Mesendoderm (in vitro differentiated cells): ENCODE results near the gene TKFC. TPM values are rescaled to one million over a fixed set of nuclear protein-coding genes. Genes with fewer than 3 reads are reported as not detected.

ENCODE experiments used
- DNase-seq: peaks from one replicate; pipeline ENCODE4 v3.0.0; 2013
- H2AK5ac ChIP-seq: 2 replicates; pipeline ENCODE4 v1.6.1; 2013; ENCODE audit warnings: low read length, inconsistent platforms
- H2BK120ac ChIP-seq: 2 replicates; pipeline ENCODE4 v1.6.1; 2013; ENCODE audit warnings: low read depth, mild to moderate bottlenecking, low read length, moderate library complexity, mixed read lengths
- H2BK15ac ChIP-seq: replicated peaks from 2 replicates; pipeline ENCODE4 v1.6.1; 2013; ENCODE audit warnings: low read depth, mild to moderate bottlenecking, moderate library complexity
- H2BK5ac ChIP-seq: 2 replicates; pipeline ENCODE4 v1.6.1; 2013; ENCODE audit warnings: low read length, inconsistent platforms
- H3K18ac ChIP-seq: 2 replicates; pipeline ENCODE4 v1.6.1; 2013; ENCODE audit warnings: mild to moderate bottlenecking, low read length, mixed read lengths
- H3K23ac ChIP-seq: one replicate; pipeline ENCODE4 v1.6.1; 2013; ENCODE audit warnings: low read length
- H3K27ac ChIP-seq: 2 replicates; pipeline ENCODE4 v1.5.1; 2013; ENCODE audit warnings: low read depth, mild to moderate bottlenecking, inconsistent platforms, low read length, moderate library complexity
- H3K27me3 ChIP-seq: 2 replicates; pipeline ENCODE4 v1.6.1; 2013; ENCODE audit warnings: low read length, control low read depth, mild to moderate bottlenecking, inconsistent platforms; ENCODE audit not compliant: insufficient read depth, poor library complexity
- H3K36me3 ChIP-seq: 2 replicates; pipeline ENCODE4 v1.6.1; 2013; ENCODE audit warnings: low read length, inconsistent platforms; ENCODE audit not compliant: control insufficient read depth, insufficient read depth
- H3K4ac ChIP-seq: one replicate; pipeline ENCODE4 v1.6.1; 2013; ENCODE audit warnings: low read depth, mild to moderate bottlenecking, low read length, moderate library complexity
- H3K4me1 ChIP-seq: 2 replicates; pipeline ENCODE4 v1.6.1; 2013; ENCODE audit warnings: low read depth, low read length, inconsistent platforms; ENCODE audit not compliant: control insufficient read depth
- H3K4me2 ChIP-seq: 2 replicates; pipeline ENCODE4 v1.6.1; 2013; ENCODE audit warnings: low read length
- H3K4me3 ChIP-seq: 2 replicates; pipeline ENCODE4 v1.5.1; 2013; ENCODE audit warnings: mild to moderate bottlenecking, low read length
- H3K56ac ChIP-seq: one replicate; pipeline ENCODE4 v1.6.1; 2013; ENCODE audit warnings: low read length
- H3K79me1 ChIP-seq: 2 replicates; pipeline ENCODE4 v1.6.1; 2013; ENCODE audit warnings: low read length, inconsistent platforms
- H3K79me2 ChIP-seq: 2 replicates; pipeline ENCODE4 v1.6.1; 2013; ENCODE audit warnings: mild to moderate bottlenecking, low read length; ENCODE audit not compliant: control insufficient read depth, insufficient read depth
- H3K9ac ChIP-seq: 2 replicates; pipeline ENCODE4 v1.6.1; 2013; ENCODE audit warnings: low read length, inconsistent platforms
- H4K5ac ChIP-seq: one replicate; pipeline ENCODE4 v1.6.1; 2013; ENCODE audit warnings: low read length
- H4K8ac ChIP-seq: one replicate; pipeline ENCODE4 v1.6.1; 2013; ENCODE audit warnings: low read depth, mild to moderate bottlenecking, control low read depth, low read length, moderate library complexity
- WGBS: extraction: QIAGEN DNeasy Blood & Tissue Kit; methylation state at CpG from one replicate; pipeline ENCODE4 v1.1.7; 2013; ENCODE audit warnings: low lambda C conversion rate, missing lambda C conversion rate; ENCODE audit not compliant: insufficient coverage; ENCODE audit errors: extremely low coverage; 5-methylcytosine and 5-hydroxymethylcytosine counted together
- polyA plus RNA-seq, 2 experiments: library from polyadenylated mRNA; stranded (reverse); fragments of 200-250 nt; gene quantifications; one replicate each; pipeline ENCODE4 v1.2.3, GENCODE V29; 2013

TKFC gene
- 17.3 TPM for polyA plus RNA-seq (2013, experiment 1 of 2)
- 16.9 TPM for polyA plus RNA-seq (2013, experiment 2 of 2)

GRCh38 chr11:61332797-61333549 is at the start of gene TKFC, which contains the start of gene DDB1:
Gene TKFC, plus strand, starts transcription at chr11:61333228. Its CDS starts 1,501 bp downstream, at chr11:61334729.
Gene DDB1, minus strand, starts transcription at chr11:61333105. Its CDS starts 137 bp downstream, at chr11:61332968.
- Histone ChIP-seq H3K18ac (peak within 1 kb of the TSS; percentile 89), H4K8ac (peak within 1 kb of the TSS; percentile 58), H3K27me3 (no peaks in the 10 kb centered on the region), H3K56ac (peak within 1 kb of the TSS; percentile 100), H3K4ac (peak within 1 kb of the TSS; percentile 66), H2AK5ac (peak within 1 kb of the TSS; percentile 83), H3K9ac (peak within 1 kb of the TSS; percentile 98), H2BK120ac (no peak within 1 kb of the TSS), H3K79me1 (peaks cover 2% of the 10 kb centered on the region), H4K5ac (peak within 1 kb of the TSS; percentile 86), H3K23ac (peak within 1 kb of the TSS; percentile 91), H3K36me3 (peaks cover 1% of the 10 kb centered on the region), H3K4me2 (peak within 1 kb of the TSS; percentile 97), H3K4me3 (peak within 1 kb of the TSS; percentile 61), H2BK15ac (no peak within 1 kb of the TSS), H3K4me1 (peaks cover 6% of the 10 kb centered on the region), H3K79me2 (peaks cover 42% of the 10 kb centered on the region), H2BK5ac (peak within 1 kb of the TSS; percentile 15), H3K27ac (peak within 1 kb of the TSS; percentile 58)
- DNase-seq: peak; percentile 98
- no CpG with 5 or more reads among the region's 81 CpGs for WGBS

GRCh38 chr11:61283613-61284012 is 49.4 kb upstream of the TKFC start:
- Histone ChIP-seq H3K23ac (no peak overlapping the region), H3K27me3 (no peaks in the 10 kb centered on the region), H3K4ac (no peak overlapping the region), H3K18ac (no peak overlapping the region), H3K56ac (no peak overlapping the region), H3K4me1 (peaks cover 7% of the 10 kb centered on the region), H2BK15ac (no peak overlapping the region), H3K79me2 (no peaks in the 10 kb centered on the region), H2AK5ac (no peak overlapping the region), H2BK5ac (no peak overlapping the region), H4K5ac (no peak overlapping the region), H3K36me3 (no peaks in the 10 kb centered on the region), H3K27ac (no peak overlapping the region), H3K79me1 (no peaks in the 10 kb centered on the region), H4K8ac (no peak overlapping the region), H3K9ac (no peak overlapping the region), H3K4me2 (no peak overlapping the region), H2BK120ac (no peak overlapping the region), H3K4me3 (no peak overlapping the region)
- WGBS: no CpG with 5 or more reads among the region's 4 CpGs
- no peak for DNase-seq

- Histone ChIP-seq H3K9ac (no peak overlapping the region), H3K4me1 (no peaks in the 10 kb centered on the region), H3K27me3 (no peaks in the 10 kb centered on the region), H3K4me3 (no peak overlapping the region), H4K5ac (no peak overlapping the region), H4K8ac (no peak overlapping the region), H2BK120ac (no peak overlapping the region), H3K36me3 (no peaks in the 10 kb centered on the region), H3K79me1 (no peaks in the 10 kb centered on the region), H3K56ac (no peak overlapping the region), H3K18ac (no peak overlapping the region), H3K27ac (no peak overlapping the region), H2AK5ac (no peak overlapping the region), H2BK5ac (no peak overlapping the region), H3K23ac (no peak overlapping the region), H3K4ac (no peak overlapping the region), H2BK15ac (no peak overlapping the region), H3K79me2 (no peaks in the 10 kb centered on the region), H3K4me2 (no peak overlapping the region)
- no peak for DNase-seq
- whole genome bisulfite sequencing: no CpG with 5 or more reads among the region's 14 CpGs
Measured at GRCh38 chr11:61287338-61287977, 45.6 kb upstream of the TKFC start.

GRCh38 chr11:61290905-61291690 is 41.9 kb upstream of the TKFC start:
- H3K27ac ChIP-seq: no peak overlapping the region
- DNase-seq: peak; percentile 32

GRCh38 chr11:61292356-61292755 is 40.7 kb upstream of the TKFC start:
- no peaks in the 10 kb centered on the region for H3K79me1 ChIP-seq
- H3K4me1 ChIP-seq: peaks cover 3% of the 10 kb centered on the region
- H2BK5ac ChIP-seq: no peak overlapping the region
- H3K18ac ChIP-seq: no peak overlapping the region
- H2AK5ac ChIP-seq: no peak overlapping the region
- H3K4ac ChIP-seq: no peak overlapping the region
- no peak overlapping the region for H3K56ac ChIP-seq
- H3K27me3 ChIP-seq: no peaks in the 10 kb centered on the region
- H3K36me3 ChIP-seq: no peaks in the 10 kb centered on the region
- H2BK120ac ChIP-seq: no peak overlapping the region
- H3K4me3 ChIP-seq: no peak overlapping the region
- H4K8ac ChIP-seq: no peak overlapping the region
- H4K5ac ChIP-seq: no peak overlapping the region
- WGBS: no CpG with 5 or more reads among the region's 2 CpGs
- no peak overlapping the region for H3K9ac ChIP-seq
- no peaks in the 10 kb centered on the region for H3K79me2 ChIP-seq
- H2BK15ac ChIP-seq: no peak overlapping the region
- no peak overlapping the region for H3K4me2 ChIP-seq
- no peak overlapping the region for H3K27ac ChIP-seq
- H3K23ac ChIP-seq: no peak overlapping the region
- no peak for DNase-seq

More at GRCh38 chr11:61290905-61291690, 41.9 kb upstream of the TKFC start:
- Histone ChIP-seq H3K4me3 (no peak overlapping the region), H3K56ac (no peak overlapping the region), H3K36me3 (no peaks in the 10 kb centered on the region), H2BK120ac (no peak overlapping the region), H2AK5ac (no peak overlapping the region), H3K4ac (no peak overlapping the region), H3K4me2 (no peak overlapping the region), H3K18ac (no peak overlapping the region), H4K8ac (no peak overlapping the region), H3K9ac (no peak overlapping the region), H3K27me3 (no peaks in the 10 kb centered on the region), H3K4me1 (peaks cover 3% of the 10 kb centered on the region), H3K79me1 (no peaks in the 10 kb centered on the region), H3K79me2 (no peaks in the 10 kb centered on the region), H2BK15ac (no peak overlapping the region), H2BK5ac (no peak overlapping the region), H3K23ac (no peak overlapping the region), H4K5ac (no peak overlapping the region)
- WGBS: no CpG with 5 or more reads among the region's 12 CpGs
